ENCODE measurements around the gene DYNC1I1.

GRCh38 chr7:95737828-95738505 is 34.4 kb upstream of the DYNC1I1 start:
- TF ChIP-seq CTCF (IDR thresholded peaks at IDR 0.05; ENCODE audit: extremely low read depth in 1 of 2, insufficient read depth in 1 of 2, low read depth in 1 of 2, low read length in 2 of 2): no peak
- TF ChIP-seq POLR2AphosphoS5 (IDR thresholded peaks at IDR 0.05; ENCODE audit: insufficient read depth, low read depth, low read length): no peak
